Neural progenitor cell (in vitro differentiated cells): ENCODE measurements around the gene CLNS1A. TPM values are rescaled to one million over a fixed set of nuclear protein-coding genes. Genes with fewer than 3 reads are reported as not detected.
A peak's percentile ranks its signal among the peaks of the same experiment; 100 is the strongest.
"Not testable (repeated sequence)": the region's sequence is repeated elsewhere in the genome, so short reads cannot be mapped to it uniquely, and the experiment has no call there.

Experiments used
- DNase-seq: peaks from one replicate; pipeline ENCODE4 v3.0.0-alpha.2; 2016; ENCODE audit warnings: low spot score
- H2AFZ ChIP-seq: fragments of 200-600 bp; sonication (generic); replicated peaks from 2 replicates; pipeline ENCODE4 v1.6.1; 2016; ENCODE audit warnings: antibody characterized with exemption
- H3F3A ChIP-seq: fragments of 200-600 bp; sonication (generic); 2 replicates; pipeline ENCODE4 v1.6.1; 2016; ENCODE audit warnings: antibody characterized with exemption, low read depth
- H3K27ac ChIP-seq: fragments of 200-600 bp; sonication (generic); 2 replicates; pipeline ENCODE4 v1.5.1; 2016; ENCODE audit warnings: mild to moderate bottlenecking
- H3K27me3 ChIP-seq: fragments of 200-600 bp; sonication (generic); 2 replicates; pipeline ENCODE4 v1.6.1; 2016; ENCODE audit warnings: mild to moderate bottlenecking, moderate library complexity
- H3K36me3 ChIP-seq: fragments of 200-600 bp; sonication (generic); 2 replicates; pipeline ENCODE4 v1.5.1; 2016
- H3K4me1 ChIP-seq: fragments of 200-600 bp; sonication (generic); 2 replicates; pipeline ENCODE4 v1.6.1; 2016; ENCODE audit warnings: mixed run types
- H3K4me2 ChIP-seq: fragments of 200-600 bp; sonication (generic); 2 replicates; pipeline ENCODE4 v1.6.1; 2016
- H3K4me3 ChIP-seq: fragments of 200-600 bp; sonication (generic); 2 replicates; pipeline ENCODE4 v1.5.1; 2016
- H3K79me2 ChIP-seq: fragments of 200-600 bp; sonication (generic); 2 replicates; pipeline ENCODE4 v1.6.1; 2016; ENCODE audit warnings: low read depth
- H3K9ac ChIP-seq: fragments of 200-600 bp; sonication (generic); 2 replicates; pipeline ENCODE4 v1.6.1; 2016
- H3K9me3 ChIP-seq: fragments of 200-600 bp; sonication (generic); 2 replicates; pipeline ENCODE4 v1.5.1; 2016; ENCODE audit warnings: low read depth
- H4K20me1 ChIP-seq: fragments of 200-600 bp; sonication (generic); 2 replicates; pipeline ENCODE4 v1.6.1; 2016; ENCODE audit warnings: low read depth
- H3K27ac Mint-ChIP-seq: 3 replicates; pipeline ENCODE4 v1.8.0; 2021; ENCODE audit warnings: mixed read lengths
- H3K27me3 Mint-ChIP-seq: 2 replicates; pipeline ENCODE4 v1.8.0; 2022; ENCODE audit warnings: low read depth, mild to moderate bottlenecking, inconsistent platforms, moderate library complexity, mixed read lengths; ENCODE audit not compliant: insufficient read depth
- H3K36me3 Mint-ChIP-seq: 3 replicates; pipeline ENCODE4 v1.8.0; 2021; ENCODE audit warnings: mixed read lengths
- H3K4me1 Mint-ChIP-seq: 3 replicates; pipeline ENCODE4 v1.8.0; 2021; ENCODE audit warnings: mixed read lengths
- H3K4me3 Mint-ChIP-seq: 3 replicates; pipeline ENCODE4 v1.8.0; 2021; ENCODE audit warnings: mild to moderate bottlenecking, moderate library complexity, mixed read lengths
- H3K9me3 Mint-ChIP-seq: 3 replicates; pipeline ENCODE4 v1.8.0; 2020; ENCODE audit warnings: mixed read lengths
- EZH2 ChIP-seq: fragments of 200-600 bp; sonication (generic); IDR thresholded peaks from 2 replicates; pipeline ENCODE4 v1.6.1; 2017; ENCODE audit warnings: antibody characterized with exemption, mild to moderate bottlenecking, moderate library complexity
- EZH2phosphoT487 ChIP-seq: fragments of 200-600 bp; sonication (generic); IDR thresholded peaks from 2 replicates; pipeline ENCODE4 v1.6.1; 2017; ENCODE audit warnings: antibody characterized with exemption
- total RNA-seq: library from RNA; depleted of rRNA; stranded (reverse); fragments of >200 nt; gene quantifications from 2 replicates; pipeline ENCODE4 v1.2.3, GENCODE V29; 2015; ENCODE audit warnings: low replicate concordance
- TF ChIP-seq, protein P1 (sequence below): fragments of 200-600 bp; sonication (generic); IDR thresholded peaks from 2 replicates; pipeline ENCODE4 v1.5.1; 2017; ENCODE audit warnings: antibody characterized with exemption, mild to moderate bottlenecking

The CLNS1A gene
- total RNA-seq, 1 donor from 2014 or later, result 413 TPM

DNA sequence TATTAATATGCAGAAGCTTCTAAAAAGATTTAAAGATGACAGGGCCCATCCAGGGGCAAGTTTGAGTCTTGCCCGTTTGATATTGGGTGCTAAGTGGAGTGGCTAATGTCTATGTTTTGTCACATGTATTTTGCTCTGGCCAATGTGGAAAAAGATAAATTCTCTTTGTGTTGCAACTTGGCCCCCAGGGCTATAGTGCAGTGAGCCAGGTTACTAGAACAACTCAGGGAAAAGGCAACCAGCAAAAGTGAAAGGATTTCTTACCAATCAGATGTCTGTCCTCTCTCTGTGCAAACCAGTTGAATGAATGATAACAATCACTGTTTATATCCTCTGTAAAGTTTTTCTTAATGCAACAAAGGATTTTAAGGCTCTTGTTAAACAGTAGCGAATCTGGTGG is 4.6 kb upstream of the CLNS1A start:
- TF ChIP-seq, protein P1, sequence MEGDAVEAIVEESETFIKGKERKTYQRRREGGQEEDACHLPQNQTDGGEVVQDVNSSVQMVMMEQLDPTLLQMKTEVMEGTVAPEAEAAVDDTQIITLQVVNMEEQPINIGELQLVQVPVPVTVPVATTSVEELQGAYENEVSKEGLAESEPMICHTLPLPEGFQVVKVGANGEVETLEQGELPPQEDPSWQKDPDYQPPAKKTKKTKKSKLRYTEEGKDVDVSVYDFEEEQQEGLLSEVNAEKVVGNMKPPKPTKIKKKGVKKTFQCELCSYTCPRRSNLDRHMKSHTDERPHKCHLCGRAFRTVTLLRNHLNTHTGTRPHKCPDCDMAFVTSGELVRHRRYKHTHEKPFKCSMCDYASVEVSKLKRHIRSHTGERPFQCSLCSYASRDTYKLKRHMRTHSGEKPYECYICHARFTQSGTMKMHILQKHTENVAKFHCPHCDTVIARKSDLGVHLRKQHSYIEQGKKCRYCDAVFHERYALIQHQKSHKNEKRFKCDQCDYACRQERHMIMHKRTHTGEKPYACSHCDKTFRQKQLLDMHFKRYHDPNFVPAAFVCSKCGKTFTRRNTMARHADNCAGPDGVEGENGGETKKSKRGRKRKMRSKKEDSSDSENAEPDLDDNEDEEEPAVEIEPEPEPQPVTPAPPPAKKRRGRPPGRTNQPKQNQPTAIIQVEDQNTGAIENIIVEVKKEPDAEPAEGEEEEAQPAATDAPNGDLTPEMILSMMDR, result no peak
- TF ChIP-seq EZH2phosphoT487, result no peak
- TF ChIP-seq EZH2, result no peak

DNA sequence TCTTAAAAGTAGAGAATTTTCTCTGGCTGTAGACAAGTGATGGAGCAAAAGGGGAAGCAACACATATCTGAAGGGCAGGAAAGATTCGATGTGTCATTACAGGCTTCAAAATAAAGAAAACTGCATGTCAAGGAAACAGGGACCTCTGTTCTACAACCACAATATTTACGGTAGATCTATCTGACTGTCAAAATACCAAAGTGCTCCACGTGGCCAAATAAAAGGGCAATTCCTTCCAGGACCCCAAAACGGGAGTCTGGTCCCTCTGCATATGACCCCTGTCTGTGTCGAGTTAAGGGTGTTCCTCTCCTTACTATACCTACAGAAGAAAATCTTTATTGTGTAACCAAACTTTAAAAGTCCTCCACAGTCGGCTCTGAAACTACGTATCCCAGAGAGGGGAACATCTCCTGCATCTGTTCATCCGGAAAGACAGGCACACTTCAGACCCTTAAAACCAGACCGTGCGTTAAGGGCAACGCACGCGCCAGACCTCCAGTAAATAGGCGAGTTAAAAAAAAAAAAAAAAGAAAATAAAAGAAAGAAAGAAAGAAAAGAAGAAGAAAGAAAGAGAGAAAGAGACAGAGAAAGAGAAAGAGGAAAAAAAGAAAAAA is 756 bp downstream of the CLNS1A start:
- peak overlapping the region; percentile 86 for H3K9ac ChIP-seq
- TF ChIP-seq EZH2phosphoT487, result no peak
- peaks cover 3% of the 10 kb centered on the region for H3K27me3 Mint-ChIP-seq
- peak; percentile 8 for DNase-seq
- peak overlapping the region; percentile 85 for H3K4me3 ChIP-seq
- peaks cover 10% of the 10 kb centered on the region for H3F3A ChIP-seq
- peak overlapping the region; percentile 97 for H3K4me3 Mint-ChIP-seq
- H3K4me1 Mint-ChIP-seq, result peaks cover 22% of the 10 kb centered on the region
- H3K9me3 Mint-ChIP-seq, result peaks cover 4% of the 10 kb centered on the region
- H2AFZ ChIP-seq, result no peak overlapping the region
- no peaks in the 10 kb centered on the region for H3K9me3 ChIP-seq
- H3K4me2 ChIP-seq, result peak overlapping the region; percentile 94
- peaks cover 57% of the 10 kb centered on the region for H3K79me2 ChIP-seq
- H3K36me3 Mint-ChIP-seq, result peaks cover 18% of the 10 kb centered on the region
- H3K36me3 ChIP-seq, result peaks cover 3% of the 10 kb centered on the region
- H3K4me1 ChIP-seq, result peaks cover 6% of the 10 kb centered on the region
- H4K20me1 ChIP-seq, result peaks cover 10% of the 10 kb centered on the region
- H3K27ac Mint-ChIP-seq, result no peak overlapping the region
- no peaks in the 10 kb centered on the region for H3K27me3 ChIP-seq
- H3K27ac ChIP-seq, result no peak overlapping the region

More for the DNA sequence above, 4.6 kb upstream of the CLNS1A start:
- H3K27ac ChIP-seq, result no peak overlapping the region
- H3K4me3 ChIP-seq, result no peak overlapping the region
- H3K4me1 ChIP-seq, result no peaks in the 10 kb centered on the region
- no peak for DNase-seq
- no peaks in the 10 kb centered on the region for H3K9me3 ChIP-seq
- Mint-ChIP-seq H3K27me3 (peaks cover 13% of the 10 kb centered on the region), H3K9me3 (peaks cover 4% of the 10 kb centered on the region), H3K4me3 (no peak overlapping the region), H3K36me3 (no peaks in the 10 kb centered on the region), H3K27ac (no peak overlapping the region), H3K4me1 (peaks cover 11% of the 10 kb centered on the region)
- H3K4me2 ChIP-seq, result no peak overlapping the region
- H3F3A ChIP-seq, result peaks cover 10% of the 10 kb centered on the region
- no peak overlapping the region for H3K9ac ChIP-seq
- H3K27me3 ChIP-seq, result no peaks in the 10 kb centered on the region
- no peaks in the 10 kb centered on the region for H4K20me1 ChIP-seq
- H3K79me2 ChIP-seq, result peaks cover 3% of the 10 kb centered on the region
- peak overlapping the region; percentile 48 for H2AFZ ChIP-seq
- no peaks in the 10 kb centered on the region for H3K36me3 ChIP-seq

DNA sequence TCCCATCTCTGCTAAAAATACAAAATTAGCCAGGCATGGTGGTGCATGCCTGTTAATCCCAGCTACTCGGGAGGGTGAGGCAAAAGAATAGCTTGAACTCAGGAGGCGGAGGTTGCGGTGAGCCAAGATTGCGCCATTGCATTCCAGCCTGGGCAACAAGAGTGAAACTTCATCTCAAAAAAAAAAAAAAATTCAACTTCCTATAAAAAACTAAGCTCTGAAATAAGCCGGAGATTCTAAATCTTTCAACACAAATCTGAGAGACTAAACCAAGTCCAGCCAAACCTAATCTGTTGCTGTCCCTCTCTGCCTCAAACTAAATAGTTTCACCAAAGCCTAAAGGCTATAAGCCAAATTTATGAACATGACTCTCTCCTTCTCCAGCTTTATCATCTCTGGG is 3.7 kb downstream of the CLNS1A start:
- DNase-seq, H3K4me2 ChIP-seq, H3K9ac ChIP-seq, H3K9me3 Mint-ChIP-seq, H3K4me3 ChIP-seq, H3K4me3 Mint-ChIP-seq, H3K27ac ChIP-seq, H3K27me3 ChIP-seq, H3K36me3 ChIP-seq, H3K27me3 Mint-ChIP-seq, H2AFZ ChIP-seq, H3K9me3 ChIP-seq, H3K4me1 ChIP-seq: not testable (repeated sequence)
- peak overlapping the region; percentile 29 for H3K27ac Mint-ChIP-seq
- H3F3A ChIP-seq, result peaks cover 10% of the 10 kb centered on the region
- peaks cover 24% of the 10 kb centered on the region for H3K4me1 Mint-ChIP-seq
- peaks cover 21% of the 10 kb centered on the region for H3K36me3 Mint-ChIP-seq
- H4K20me1 ChIP-seq, result peaks cover 21% of the 10 kb centered on the region
- peaks cover 86% of the 10 kb centered on the region for H3K79me2 ChIP-seq

DNA sequence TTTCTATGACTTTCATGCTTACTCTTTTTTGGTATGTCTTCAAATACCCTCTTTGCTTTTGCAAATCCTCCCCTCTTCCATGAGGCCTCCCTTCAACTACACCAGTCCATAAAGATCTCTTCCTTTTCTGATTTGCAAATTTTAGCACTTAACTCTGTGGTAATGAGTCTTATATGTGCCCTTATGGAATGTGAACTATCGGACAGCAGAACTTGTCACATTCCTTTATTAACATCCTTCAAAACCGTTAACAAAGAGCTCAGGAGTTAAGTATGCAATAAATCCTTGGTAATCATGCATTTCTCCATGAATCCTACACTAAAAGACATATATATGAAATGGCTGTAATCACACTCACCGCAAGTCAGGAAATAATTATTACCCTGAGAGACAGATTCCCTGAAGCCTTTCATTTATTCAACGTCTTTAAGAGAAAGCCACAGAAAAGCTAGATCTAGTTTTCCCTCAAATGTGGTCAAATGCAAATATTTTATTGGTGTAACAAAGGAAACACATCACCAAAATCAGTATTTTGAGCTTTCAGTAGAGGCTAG is 7.4 kb downstream of the CLNS1A start:
- Histone ChIP-seq H3K9ac (no peak overlapping the region), H4K20me1 (peaks cover 17% of the 10 kb centered on the region), H3K27me3 (no peaks in the 10 kb centered on the region), H3K9me3 (no peaks in the 10 kb centered on the region), H3K36me3 (peaks cover 3% of the 10 kb centered on the region), H3K27ac (no peak overlapping the region), H3K4me3 (no peak overlapping the region), H3K4me2 (no peak overlapping the region), H3K79me2 (peaks cover 73% of the 10 kb centered on the region), H3F3A (no peaks in the 10 kb centered on the region), H3K4me1 (no peaks in the 10 kb centered on the region), H2AFZ (no peak overlapping the region)
- DNase-seq, result no peak
- Mint-ChIP-seq H3K4me3 (no peak overlapping the region), H3K27ac (no peak overlapping the region), H3K9me3 (no peaks in the 10 kb centered on the region), H3K4me1 (peaks cover 4% of the 10 kb centered on the region), H3K27me3 (no peaks in the 10 kb centered on the region), H3K36me3 (peaks cover 24% of the 10 kb centered on the region)
- TF ChIP-seq, protein P1, result no peak
- no peak for TF ChIP-seq EZH2
- TF ChIP-seq EZH2phosphoT487, result no peak
